Lower lobe of right lung (tissue), 2 donors: ENCODE results near the gene HMGN5. TPM values are rescaled to one million over a fixed set of nuclear protein-coding genes. Genes with fewer than 3 reads are reported as not detected.

Source experiments
- ATAC-seq, 2 donors: fragments of 200-7000 bp; cut with Tn5 transposase; one replicate each; pipeline ENCODE4 v1.9.1; 2020 to 2022; ENCODE audit warnings: mild to moderate bottlenecking in 2 of 2, moderate library complexity in 2 of 2
- DNase-seq: peaks from one replicate; pipeline ENCODE4 v3.0.0-alpha.2; 2020
- H3K27ac ChIP-seq: fragments of 200-600 bp; one replicate; pipeline ENCODE4 v1.8.0; 2022
- H3K27me3 ChIP-seq: fragments of 200-600 bp; one replicate; pipeline ENCODE4 v1.8.0; 2022; ENCODE audit warnings: low read depth
- H3K36me3 ChIP-seq: fragments of 200-600 bp; one replicate; pipeline ENCODE4 v1.8.0; 2022; ENCODE audit warnings: mild to moderate bottlenecking
- H3K4me1 ChIP-seq: fragments of 200-600 bp; one replicate; pipeline ENCODE4 v1.8.0; 2022
- H3K4me3 ChIP-seq: fragments of 200-600 bp; one replicate; pipeline ENCODE4 v1.8.0; 2022; ENCODE audit warnings: mild to moderate bottlenecking
- H3K9me3 ChIP-seq: fragments of 200-600 bp; one replicate; pipeline ENCODE4 v1.8.0; 2022
- CTCF ChIP-seq: fragments of 200-600 bp; IDR thresholded peaks from one replicate; pipeline ENCODE4 v1.8.0; 2022; ENCODE audit warnings: antibody characterized with exemption, mild to moderate bottlenecking
- intact Hi-C: fragments of 100-400 bp; cut with DNase I; formaldehyde crosslinking; loops from one replicate; pipeline ENCODE4 v1.11.0; 2022
- total RNA-seq: library from RNA; stranded (reverse); fragmentation: NEBNext Ultra II Directional; extraction: Animal tissue kit (Norgen Biotek cat#: 25700); gene quantifications from one replicate; pipeline ENCODE4 v1.2.1, GENCODE V29; 2021
- donor health status: DM: no; HTN: yes; CAD: no; lungs with severe emphysema.

Gene HMGN5
- total RNA-seq, 1 donor from 2014 or later, result 2.9 TPM

GRCh38 chrX:81232218-81232617, 30.5 kb upstream of the HMGN5 start:
- intact Hi-C loops, result no loop called here
- Histone ChIP-seq H3K4me3 (no peak overlapping the region), H3K4me1 (no peaks in the 10 kb centered on the region), H3K27me3 (no peaks in the 10 kb centered on the region), H3K36me3 (no peaks in the 10 kb centered on the region), H3K27ac (no peak overlapping the region), H3K9me3 (no peaks in the 10 kb centered on the region)
- DNase-seq (no peak), ATAC-seq (no peak)
- no peak for TF ChIP-seq CTCF

GRCh38 chrX:81231476-81231875, 29.8 kb upstream of the HMGN5 start:
- H3K4me3 ChIP-seq, result no peak overlapping the region
- ATAC-seq (no peak), DNase-seq (no peak)
- TF ChIP-seq CTCF, result no peak
- intact Hi-C loops, result no loop called here
- H3K27me3 ChIP-seq, result no peaks in the 10 kb centered on the region
- H3K27ac ChIP-seq, result no peak overlapping the region
- no peaks in the 10 kb centered on the region for H3K9me3 ChIP-seq
- H3K36me3 ChIP-seq, result no peaks in the 10 kb centered on the region
- H3K4me1 ChIP-seq, result no peaks in the 10 kb centered on the region

GRCh38 chrX:81229901-81230300, 28.2 kb upstream of the HMGN5 start:
- H3K27me3 ChIP-seq, result no peaks in the 10 kb centered on the region
- no peak for TF ChIP-seq CTCF
- H3K4me3 ChIP-seq, result no peak overlapping the region
- no peaks in the 10 kb centered on the region for H3K4me1 ChIP-seq
- no peak for ATAC-seq
- intact Hi-C loops, result no loop called here
- DNase-seq, result no peak
- H3K27ac ChIP-seq, result no peak overlapping the region
- H3K9me3 ChIP-seq, result no peaks in the 10 kb centered on the region
- H3K36me3 ChIP-seq, result no peaks in the 10 kb centered on the region

GRCh38 chrX:81229229-81229628, 27.5 kb upstream of the HMGN5 start:
- Histone ChIP-seq H3K4me3 (no peak overlapping the region), H3K4me1 (no peaks in the 10 kb centered on the region), H3K27me3 (no peaks in the 10 kb centered on the region), H3K9me3 (no peaks in the 10 kb centered on the region), H3K36me3 (no peaks in the 10 kb centered on the region), H3K27ac (no peak overlapping the region)
- intact Hi-C loops, result no loop called here
- DNase-seq (no peak), ATAC-seq (no peak)
- no peak for TF ChIP-seq CTCF

GRCh38 chrX:81215685-81216084, 14.0 kb upstream of the HMGN5 start:
- H3K27ac ChIP-seq, result no peak overlapping the region
- intact Hi-C loops, result no loop called here
- DNase-seq, result no peak
- no peak for TF ChIP-seq CTCF
- no peaks in the 10 kb centered on the region for H3K27me3 ChIP-seq
- no peaks in the 10 kb centered on the region for H3K4me1 ChIP-seq
- H3K36me3 ChIP-seq, result no peaks in the 10 kb centered on the region
- H3K4me3 ChIP-seq, result no peak overlapping the region
- no peaks in the 10 kb centered on the region for H3K9me3 ChIP-seq
- ATAC-seq, result no peak

GRCh38 chrX:81208916-81209315, 7.2 kb upstream of the HMGN5 start:
- TF ChIP-seq CTCF, result no peak
- intact Hi-C loops, result no loop called here
- Histone ChIP-seq H3K4me3 (no peak overlapping the region), H3K27ac (no peak overlapping the region), H3K4me1 (no peaks in the 10 kb centered on the region), H3K9me3 (no peaks in the 10 kb centered on the region), H3K36me3 (no peaks in the 10 kb centered on the region), H3K27me3 (no peaks in the 10 kb centered on the region)
- no peak for DNase-seq
- ATAC-seq, result no peak
